Chondrocyte (in vitro differentiated cells): ENCODE data around the gene PAPLN. TPM values are rescaled to one million over a fixed set of nuclear protein-coding genes. Genes with fewer than 3 reads are reported as not detected.

Experiments
- DNase-seq: peaks from one replicate; pipeline ENCODE4 v3.0.0; 2021; ENCODE audit warnings: mixed read lengths, low spot score
- H3K27ac Mint-ChIP-seq: one replicate; pipeline ENCODE4 v1.8.0; 2021; ENCODE audit warnings: mild to moderate bottlenecking, moderate library complexity, mixed read lengths; ENCODE audit not compliant: unreplicated experiment
- H3K27me3 Mint-ChIP-seq: 2 replicates; pipeline ENCODE4 v1.8.0; 2021; ENCODE audit warnings: low read depth, mixed read lengths
- H3K36me3 Mint-ChIP-seq: 2 replicates; pipeline ENCODE4 v1.8.0; 2021; ENCODE audit warnings: low read depth, mixed read lengths
- H3K4me1 Mint-ChIP-seq: 2 replicates; pipeline ENCODE4 v1.8.0; 2021; ENCODE audit warnings: low read depth, mild to moderate bottlenecking, mixed read lengths
- H3K4me3 Mint-ChIP-seq: one replicate; pipeline ENCODE4 v1.8.0; 2021; ENCODE audit warnings: mild to moderate bottlenecking, moderate library complexity, mixed read lengths; ENCODE audit not compliant: unreplicated experiment
- H3K9me3 Mint-ChIP-seq: 2 replicates; pipeline ENCODE4 v1.8.0; 2021; ENCODE audit warnings: low read depth, mixed read lengths
- total RNA-seq: library from RNA; stranded (reverse); gene quantifications from 3 replicates; pipeline ENCODE4 v1.2.1, GENCODE V29; 2021
- TF ChIP-seq, protein P1 (sequence below): fragments of 200-600 bp; sonication (generic); IDR thresholded peaks from 2 replicates; pipeline ENCODE4 v1.5.0; 2021; ENCODE audit warnings: antibody characterized with exemption, mild to moderate bottlenecking, moderate library complexity

Gene PAPLN
- total RNA-seq, 1 donor from 2014 or later, result 16.8 TPM

- no peaks in the 10 kb centered on the region for H3K27me3 Mint-ChIP-seq
- H3K27ac Mint-ChIP-seq, result no peak overlapping the region
- H3K4me1 Mint-ChIP-seq, result no peaks in the 10 kb centered on the region
- H3K36me3 Mint-ChIP-seq, result peaks cover 3% of the 10 kb centered on the region
- TF ChIP-seq, protein P1, sequence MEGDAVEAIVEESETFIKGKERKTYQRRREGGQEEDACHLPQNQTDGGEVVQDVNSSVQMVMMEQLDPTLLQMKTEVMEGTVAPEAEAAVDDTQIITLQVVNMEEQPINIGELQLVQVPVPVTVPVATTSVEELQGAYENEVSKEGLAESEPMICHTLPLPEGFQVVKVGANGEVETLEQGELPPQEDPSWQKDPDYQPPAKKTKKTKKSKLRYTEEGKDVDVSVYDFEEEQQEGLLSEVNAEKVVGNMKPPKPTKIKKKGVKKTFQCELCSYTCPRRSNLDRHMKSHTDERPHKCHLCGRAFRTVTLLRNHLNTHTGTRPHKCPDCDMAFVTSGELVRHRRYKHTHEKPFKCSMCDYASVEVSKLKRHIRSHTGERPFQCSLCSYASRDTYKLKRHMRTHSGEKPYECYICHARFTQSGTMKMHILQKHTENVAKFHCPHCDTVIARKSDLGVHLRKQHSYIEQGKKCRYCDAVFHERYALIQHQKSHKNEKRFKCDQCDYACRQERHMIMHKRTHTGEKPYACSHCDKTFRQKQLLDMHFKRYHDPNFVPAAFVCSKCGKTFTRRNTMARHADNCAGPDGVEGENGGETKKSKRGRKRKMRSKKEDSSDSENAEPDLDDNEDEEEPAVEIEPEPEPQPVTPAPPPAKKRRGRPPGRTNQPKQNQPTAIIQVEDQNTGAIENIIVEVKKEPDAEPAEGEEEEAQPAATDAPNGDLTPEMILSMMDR, result no peak
- H3K4me3 Mint-ChIP-seq, result no peak overlapping the region
- H3K9me3 Mint-ChIP-seq, result no peaks in the 10 kb centered on the region
- DNase-seq, result no peak
Observed at GRCh38 chr14:73263606-73264005, 26.3 kb downstream of the PAPLN start.

DNA sequence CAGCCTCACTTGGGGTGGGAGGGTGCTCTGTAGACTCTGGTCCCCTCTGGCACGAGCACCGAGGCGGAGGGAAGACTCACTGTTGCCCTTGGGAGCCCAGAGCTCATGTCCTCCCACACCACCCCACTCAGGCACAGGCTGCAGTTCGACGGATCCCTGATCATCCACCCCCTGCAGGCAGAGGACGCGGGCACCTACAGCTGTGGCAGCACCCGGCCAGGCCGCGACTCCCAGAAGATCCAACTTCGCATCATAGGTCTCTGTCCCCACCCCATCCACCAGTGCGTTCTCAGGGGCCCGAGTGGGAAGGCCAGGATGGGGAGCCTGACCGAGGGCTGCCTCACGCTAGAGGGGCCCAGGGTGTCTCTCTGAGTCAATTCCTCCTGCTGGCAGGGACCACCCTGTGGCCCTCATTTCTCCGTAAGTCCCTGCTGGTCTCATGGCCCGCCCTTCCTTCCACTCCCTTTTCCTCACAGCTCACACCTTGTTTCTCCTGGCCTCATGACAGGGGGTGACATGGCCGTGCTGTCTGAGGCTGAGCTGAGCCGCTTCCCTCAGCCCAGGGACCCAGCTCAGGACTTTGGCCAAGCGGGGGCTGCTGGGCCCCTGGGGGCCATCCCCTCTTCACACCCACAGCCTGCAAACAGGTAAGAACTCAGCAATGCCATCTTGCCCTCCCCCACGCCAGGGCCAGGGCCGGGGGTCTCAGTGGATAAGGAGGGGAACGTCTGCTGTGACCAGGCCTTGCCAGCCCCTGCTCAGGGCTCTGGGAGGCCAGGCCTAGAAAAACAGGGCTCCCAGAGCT lies 27.0 kb downstream of the PAPLN start:
- no peak overlapping the region for H3K27ac Mint-ChIP-seq
- TF ChIP-seq, protein P1, result no peak
- peaks cover 2% of the 10 kb centered on the region for H3K4me1 Mint-ChIP-seq
- no peaks in the 10 kb centered on the region for H3K27me3 Mint-ChIP-seq
- DNase-seq, result no peak
- H3K36me3 Mint-ChIP-seq, result peaks cover 5% of the 10 kb centered on the region
- H3K9me3 Mint-ChIP-seq, result no peaks in the 10 kb centered on the region
- H3K4me3 Mint-ChIP-seq, result no peak overlapping the region

- TF ChIP-seq, protein P1, result no peak
- DNase-seq, result no peak
Observed at GRCh38 chr14:73264885-73265720, 27.8 kb downstream of the PAPLN start.

DNA sequence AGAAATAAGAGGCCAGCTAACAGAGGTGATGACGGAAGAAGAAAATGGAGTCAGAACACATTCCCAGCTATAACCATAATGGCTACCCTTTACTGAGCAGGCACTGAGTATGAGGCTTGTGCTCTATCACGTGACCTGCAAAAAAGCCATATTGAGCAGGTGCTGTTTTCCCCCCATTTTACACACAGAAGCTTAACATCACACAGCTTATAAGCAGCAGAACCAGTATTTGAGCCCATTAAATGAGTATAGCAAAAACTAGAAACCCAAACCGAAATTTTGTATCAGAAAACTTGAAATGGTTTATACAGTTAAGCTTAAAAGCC lies 28.4 kb downstream of the PAPLN start:
- no peak overlapping the region for H3K4me3 Mint-ChIP-seq
- DNase-seq, result no peak

More at GRCh38 chr14:73264885-73265720, 27.8 kb downstream of the PAPLN start:
- no peaks in the 10 kb centered on the region for H3K9me3 Mint-ChIP-seq
- H3K36me3 Mint-ChIP-seq, result peaks cover 5% of the 10 kb centered on the region
- H3K4me3 Mint-ChIP-seq, result no peak overlapping the region
- H3K27ac Mint-ChIP-seq, result no peak overlapping the region
- no peaks in the 10 kb centered on the region for H3K27me3 Mint-ChIP-seq
- peaks cover 8% of the 10 kb centered on the region for H3K4me1 Mint-ChIP-seq

DNA sequence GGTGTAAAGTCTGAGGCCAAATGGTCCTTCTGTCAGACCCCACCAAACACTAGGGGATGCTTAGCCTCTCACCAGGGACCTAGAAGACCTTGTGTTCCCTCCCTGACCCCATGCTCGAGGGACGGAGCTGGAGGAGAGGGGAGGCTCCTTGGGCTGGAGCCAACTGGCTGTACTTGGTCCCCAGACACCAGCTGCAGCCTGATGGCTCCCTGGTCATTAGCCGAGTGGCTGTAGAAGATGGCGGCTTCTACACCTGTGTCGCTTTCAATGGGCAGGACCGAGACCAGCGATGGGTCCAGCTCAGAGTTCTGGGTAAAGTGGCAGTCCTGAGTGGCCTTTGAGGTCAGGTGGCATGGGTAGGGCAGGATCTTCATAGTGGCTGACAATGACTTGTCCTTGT lies 29.0 kb downstream of the PAPLN start:
- Mint-ChIP-seq H3K9me3 (no peaks in the 10 kb centered on the region), H3K4me1 (peaks cover 15% of the 10 kb centered on the region), H3K4me3 (no peak overlapping the region), H3K27me3 (no peaks in the 10 kb centered on the region), H3K36me3 (peaks cover 5% of the 10 kb centered on the region), H3K27ac (no peak overlapping the region)
- DNase-seq, result no peak
- TF ChIP-seq, protein P1, result no peak

More for the DNA sequence above, 28.4 kb downstream of the PAPLN start:
- Mint-ChIP-seq H3K9me3 (no peaks in the 10 kb centered on the region), H3K27ac (no peak overlapping the region), H3K27me3 (no peaks in the 10 kb centered on the region), H3K4me1 (peaks cover 14% of the 10 kb centered on the region), H3K36me3 (peaks cover 5% of the 10 kb centered on the region)
- TF ChIP-seq, protein P1, result no peak
